Activated CD4-positive, alpha-beta T cell treated with anti-CD3 and anti-CD28 coated beads for 4 hours (primary cell): Measurements from ENCODE around the gene TP53BP1.

ENCODE experiments used
- DNase-seq, 2 donors: peaks; one replicate each; pipeline ENCODE4 v3.0.0-alpha.2; 2020

Gene TP53BP1

GRCh38 chr15:43519196-43519595 is 26.2 kb upstream of the TP53BP1 start:
- no peak for DNase-seq

GRCh38 chr15:43518197-43518761 is 25.3 kb upstream of the TP53BP1 start:
- DNase-seq = no peak

- DNase-seq = no peak
These were observed 24.6 kb upstream of the TP53BP1 start, which contains the start of gene MAP1A for GRCh38 chr15:43517354-43518196. Gene MAP1A (plus strand): TSS chr15:43517608. CDS start chr15:43521474, 3,866 bp downstream.

GRCh38 chr15:43516801-43517353 is 23.9 kb upstream of the TP53BP1 start:
- DNase-seq = no peak

GRCh38 chr15:43516185-43516584 is 23.2 kb upstream of the TP53BP1 start:
- DNase-seq = no peak

- no peak for DNase-seq
These were observed 22.8 kb upstream of the TP53BP1 start for GRCh38 chr15:43515741-43516140.

GRCh38 chr15:43514241-43515057 is 21.5 kb upstream of the TP53BP1 start:
- DNase-seq = no peak

GRCh38 chr15:43513550-43513949 is 20.6 kb upstream of the TP53BP1 start:
- no peak for DNase-seq

GRCh38 chr15:43511012-43511885 is 18.3 kb upstream of the TP53BP1 start:
- DNase-seq = no peak

- DNase-seq = peak; percentile 92 to 93
These were observed 17.4 kb upstream of the TP53BP1 start for GRCh38 chr15:43510200-43511011.

- no peak for DNase-seq
These were observed 16.8 kb upstream of the TP53BP1 start for GRCh38 chr15:43509660-43510199.

- no peak for DNase-seq
These were observed 16.2 kb upstream of the TP53BP1 start for GRCh38 chr15:43508991-43509659.

- DNase-seq = no peak
These were observed 15.5 kb upstream of the TP53BP1 start for GRCh38 chr15:43508421-43508820.

- DNase-seq = no peak
These were observed 12.8 kb upstream of the TP53BP1 start for GRCh38 chr15:43505738-43506137.

GRCh38 chr15:43499635-43500034 is 6.7 kb upstream of the TP53BP1 start:
- DNase-seq = no peak

GRCh38 chr15:43498990-43499389 is 6.0 kb upstream of the TP53BP1 start:
- no peak for DNase-seq

- DNase-seq = no peak
These were observed 932 bp upstream of the TP53BP1 start for GRCh38 chr15:43493703-43494472.

GRCh38 chr15:43492266-43492665 is 690 bp downstream of the TP53BP1 start:
- no peak for DNase-seq

GRCh38 chr15:43489191-43489590 is 3.8 kb downstream of the TP53BP1 start:
- DNase-seq = no peak

- no peak for DNase-seq
These were observed 4.2 kb downstream of the TP53BP1 start for GRCh38 chr15:43488790-43489189.
